Tibial nerve (tissue), 3 donors: ENCODE measurements around the gene MIGA1.
"Not testable (repeated sequence)": the region's sequence is repeated elsewhere in the genome, so short reads cannot be mapped to it uniquely, and the experiment has no call there.

ENCODE experiments used
- CTCF ChIP-seq, 5 experiments: fragments of 200-600 bp in 3 of 5; fragments of 450-650 bp in 2 of 5; sonication (generic) in 3 of 5; IDR thresholded peaks; one replicate each; pipeline ENCODE4 v1.5.1; 2016 to 2019; ENCODE audit warnings: antibody characterized with exemption in 5 of 5, mild to moderate bottlenecking in 3 of 5, moderate library complexity in 2 of 5
- POLR2A ChIP-seq, 2 donors: fragments of 450-650 bp; IDR thresholded peaks; one replicate each; pipeline ENCODE4 v1.6.1; 2017; ENCODE audit warnings: antibody characterized with exemption in 2 of 2, mild to moderate bottlenecking in 2 of 2, moderate library complexity in 2 of 2

- not testable (repeated sequence) for TF ChIP-seq CTCF, POLR2A (IDR thresholded peaks at IDR 0.05)
These were observed 47.4 kb downstream of the MIGA1 start for GRCh38 chr1:77826851-77827250.
